K562 (cell line): ENCODE measurements around the gene MBNL2. TPM values are rescaled to one million over a fixed set of nuclear protein-coding genes. Genes with fewer than 3 reads are reported as not detected.

Source experiments
- CHD7 ChIP-seq: fragments of 200-600 bp; sonication (generic); IDR thresholded peaks from one replicate; pipeline ENCODE4 v1.6.1; 2012; ENCODE audit warnings: mild to moderate bottlenecking, low read depth, low read length, inconsistent platforms
- ETV6 ChIP-seq, 3 experiments: fragments of 150-350 bp in 1 of 3; sonication (generic) in 1 of 3; formaldehyde crosslinking in 1 of 3; IDR thresholded peaks; 2 replicates each; pipeline versions ENCODE4 v1.6.1 to v1.8.0; 2014 to 2022; ENCODE audit warnings: borderline replicate concordance in 2 of 3, low read depth in 2 of 3, antibody characterized with exemption in 1 of 3, low read length in 1 of 3, mild to moderate bottlenecking in 1 of 3, missing genetic modification reagents in 1 of 3
- HEY1 ChIP-seq: fragments of 250-450 bp; sonication (Bioruptor Pico); IDR thresholded peaks from 2 replicates; pipeline ENCODE4 v1.5.0; 2020; ENCODE audit warnings: mild to moderate bottlenecking, moderate library complexity, borderline replicate concordance
- KDM5B ChIP-seq: fragments of 200-600 bp; sonication (generic); IDR thresholded peaks from 2 replicates; pipeline ENCODE4 v1.6.1; 2012; ENCODE audit warnings: low read depth, mild to moderate bottlenecking, moderate library complexity, low read length, control low read depth, inconsistent platforms; ENCODE audit not compliant: insufficient replicate concordance
- MCM2 ChIP-seq: fragments of 450-650 bp; IDR thresholded peaks from 2 replicates; pipeline ENCODE4 v1.6.1; 2017; ENCODE audit warnings: low read depth, mild to moderate bottlenecking
- NUFIP1 ChIP-seq: fragments of 450-650 bp; IDR thresholded peaks from 2 replicates; pipeline ENCODE4 v1.6.1; 2018; ENCODE audit not compliant: partially characterized antibody
- RFX7 ChIP-seq: fragments of 250-450 bp; sonication (Bioruptor Pico); IDR thresholded peaks from 2 replicates; pipeline ENCODE4 v1.5.1; 2021; ENCODE audit warnings: mild to moderate bottlenecking
- SMC3 ChIP-seq: conservative IDR thresholded peaks from 2 replicates; pipeline ENCODE4 v1.6.1; 2011; ENCODE audit warnings: low read depth, low read length, improper control_type of control experiment; ENCODE audit not compliant: insufficient read depth
- SP2 ChIP-seq: IDR thresholded peaks from 2 replicates; pipeline ENCODE4 v1.6.1; 2011; ENCODE audit warnings: mild to moderate bottlenecking, low read depth, low read length, moderate library complexity; ENCODE audit not compliant: poor library complexity, severe bottlenecking; ENCODE audit errors: extremely low read depth
- TOE1 ChIP-seq, 2 experiments: fragments of 450-650 bp in 1 of 2; sonication (generic) in 1 of 2; formaldehyde crosslinking in 1 of 2; IDR thresholded peaks; 2 replicates each; pipeline versions ENCODE4 v1.7.1 to v1.8.0; 2016 to 2022; ENCODE audit warnings: borderline replicate concordance in 2 of 2, mild to moderate bottlenecking in 2 of 2, antibody characterized with exemption in 1 of 2, inconsistent platforms in 1 of 2, low read depth in 1 of 2, missing genetic modification reagents in 1 of 2, moderate library complexity in 1 of 2
- TRIM24 ChIP-seq, 2 experiments: fragments of 450-650 bp; IDR thresholded peaks; 2 replicates each; pipeline ENCODE4 v1.6.1; 2016
- ZNF696 ChIP-seq: fragments of 250-450 bp; sonication (Bioruptor Pico); conservative IDR thresholded peaks from 2 replicates; pipeline ENCODE4 v1.4.0; 2020; ENCODE audit warnings: mild to moderate bottlenecking, moderate library complexity
- polyA plus RNA-seq, 8 experiments: library from polyadenylated mRNA; depleted of rRNA in 4 of 8; stranded (reverse) in 5 of 8; unstranded in 3 of 8; fragments of >200 nt; fragmentation: Nextera tagmentation in 2 of 8; fragmentation: Illumina TruSeq in 1 of 8; extraction: Ambion mirVana in 2 of 8; extraction: Trizol in 1 of 8; gene quantifications; 2 replicates each; pipeline versions ENCODE4 v1.2.1 to v1.2.3, GENCODE V29; 2011 to 2014; ENCODE audit warnings: inconsistent platforms in 1 of 8, missing spikeins in 1 of 8
- total RNA-seq, 7 experiments: library from RNA; depleted of rRNA in 6 of 7; stranded (reverse); fragments of >200 nt in 6 of 7; fragmentation: Illumina TruSeq in 2 of 7; extraction: Trizol in 2 of 7; gene quantifications; 2 replicates each; pipeline versions ENCODE4 v1.2.1 to v1.2.3, GENCODE V29; 2011 to 2021; ENCODE audit warnings: low replicate concordance in 1 of 7
- TF ChIP-seq, protein P1 (sequence below): fragments of 450-650 bp; IDR thresholded peaks from 2 replicates; pipeline ENCODE4 v1.6.1; 2018; ENCODE audit not compliant: partially characterized antibody

Gene MBNL2
- total and polyA plus RNA-seq, 9 of the 15 experiments (the other 6 are each of a cell fraction or from before 2014, with no cell fraction given) = 7.0 to 24.8 (median 13.8) TPM

GRCh38 chr13:97287047-97287383 is 64.9 kb downstream of the MBNL2 start (continued):
- no peak for TF ChIP-seq CHD7
- TF ChIP-seq HEY1 (CRISPR knock-in tag) = no peak
- TF ChIP-seq NUFIP1 = no peak
- no peak for TF ChIP-seq ETV6 (IDR thresholded peaks at IDR 0.05; ENCODE audit: borderline replicate concordance in 1 of 2, low read depth in 2 of 2, low read length in 1 of 2)
- no peak for TF ChIP-seq ETV6 (CRISPR knock-in tag; IDR thresholded peaks at IDR 0.05; ENCODE audit: borderline replicate concordance)
- TF ChIP-seq KDM5B = no peak
- no peak for TF ChIP-seq TRIM24 (IDR thresholded peaks at IDR 0.05)
- no peak for TF ChIP-seq MCM2
- TF ChIP-seq, protein P1, sequence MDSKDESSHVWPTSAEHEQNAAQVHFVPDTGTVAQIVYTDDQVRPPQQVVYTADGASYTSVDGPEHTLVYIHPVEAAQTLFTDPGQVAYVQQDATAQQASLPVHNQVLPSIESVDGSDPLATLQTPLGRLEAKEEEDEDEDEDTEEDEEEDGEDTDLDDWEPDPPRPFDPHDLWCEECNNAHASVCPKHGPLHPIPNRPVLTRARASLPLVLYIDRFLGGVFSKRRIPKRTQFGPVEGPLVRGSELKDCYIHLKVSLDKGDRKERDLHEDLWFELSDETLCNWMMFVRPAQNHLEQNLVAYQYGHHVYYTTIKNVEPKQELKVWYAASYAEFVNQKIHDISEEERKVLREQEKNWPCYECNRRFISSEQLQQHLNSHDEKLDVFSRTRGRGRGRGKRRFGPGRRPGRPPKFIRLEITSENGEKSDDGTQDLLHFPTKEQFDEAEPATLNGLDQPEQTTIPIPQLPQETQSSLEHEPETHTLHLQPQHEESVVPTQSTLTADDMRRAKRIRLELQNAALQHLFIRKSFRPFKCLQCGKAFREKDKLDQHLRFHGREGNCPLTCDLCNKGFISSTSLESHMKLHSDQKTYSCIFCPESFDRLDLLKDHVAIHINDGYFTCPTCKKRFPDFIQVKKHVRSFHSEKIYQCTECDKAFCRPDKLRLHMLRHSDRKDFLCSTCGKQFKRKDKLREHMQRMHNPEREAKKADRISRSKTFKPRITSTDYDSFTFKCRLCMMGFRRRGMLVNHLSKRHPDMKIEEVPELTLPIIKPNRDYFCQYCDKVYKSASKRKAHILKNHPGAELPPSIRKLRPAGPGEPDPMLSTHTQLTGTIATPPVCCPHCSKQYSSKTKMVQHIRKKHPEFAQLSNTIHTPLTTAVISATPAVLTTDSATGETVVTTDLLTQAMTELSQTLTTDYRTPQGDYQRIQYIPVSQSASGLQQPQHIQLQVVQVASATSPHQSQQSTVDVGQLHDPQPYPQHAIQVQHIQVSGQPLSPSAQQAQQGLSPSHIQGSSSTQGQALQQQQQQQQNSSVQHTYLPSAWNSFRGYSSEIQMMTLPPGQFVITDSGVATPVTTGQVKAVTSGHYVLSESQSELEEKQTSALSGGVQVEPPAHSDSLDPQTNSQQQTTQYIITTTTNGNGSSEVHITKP = no peak
- no peak for TF ChIP-seq ZNF696 (CRISPR knock-in tag)
- TF ChIP-seq RFX7 (CRISPR knock-in tag) = no peak
- TF ChIP-seq TOE1 (IDR thresholded peaks at IDR 0.05; ENCODE audit: borderline replicate concordance) = no peak
- no peak for TF ChIP-seq TOE1 (CRISPR knock-in tag; IDR thresholded peaks at IDR 0.05; ENCODE audit: borderline replicate concordance, low read depth)
- no peak for TF ChIP-seq SMC3
- no peak for TF ChIP-seq SP2
